ENCODE measurements around the gene ATE1. TPM values are rescaled to one million over a fixed set of nuclear protein-coding genes. Genes with fewer than 3 reads are reported as not detected.
"Not testable (repeated sequence)": the region's sequence is repeated elsewhere in the genome, so short reads cannot be mapped to it uniquely, and the experiment has no call there.

ATE1 gene
- total and polyA plus RNA-seq, 5 donors = 15.1 to 55.8 (median 48.3) TPM

GRCh38 chr10:121710971-121711370, 216.9 kb downstream of the ATE1 start:
- H3K27ac ChIP-seq (ENCODE audit: low read length) = no peak overlapping the region
- no peaks in the 10 kb centered on the region for H3K27me3 ChIP-seq (ENCODE audit: control insufficient read depth, insufficient read depth)
- intact Hi-C loops (cut with DNase I) = no loop called here

GRCh38 chr10:121710207-121710606, 217.6 kb downstream of the ATE1 start:
- ATAC-seq = peak; percentile 83 to 87
- Histone ChIP-seq H3K27me3 (ENCODE audit: control insufficient read depth, insufficient read depth) (no peaks in the 10 kb centered on the region), H3K9me3 (ENCODE audit: control insufficient read depth, low read length) (peaks cover 3% of the 10 kb centered on the region), H3K4me1 (ENCODE audit: control insufficient read depth, insufficient read depth, low read length) (no peaks in the 10 kb centered on the region), H3K4me3 (ENCODE audit: low read length) (no peak overlapping the region), H3K27ac (ENCODE audit: low read length) (peak overlapping the region; percentile 41)
- peak; percentile 63 to 73 (median 66) for DNase-seq
- WGBS = 53% methylated on average over 9 of the region's 9 CpGs
- intact Hi-C loops (cut with DNase I) = no loop called here

More at GRCh38 chr10:121710971-121711370, 216.9 kb downstream of the ATE1 start:
- Histone ChIP-seq H3K4me3 (ENCODE audit: low read length) (no peak overlapping the region), H3K9me3 (ENCODE audit: control insufficient read depth, low read length) (peaks cover 3% of the 10 kb centered on the region), H3K4me1 (ENCODE audit: control insufficient read depth, insufficient read depth, low read length) (no peaks in the 10 kb centered on the region)
- WGBS = 85% methylated on average over 7 of the region's 7 CpGs
- DNase-seq = no peak
- ATAC-seq = no peak

GRCh38 chr10:121709675-121710073, 218.2 kb downstream of the ATE1 start:
- intact Hi-C loops (cut with DNase I) = no loop called here
- H3K27ac ChIP-seq (ENCODE audit: low read length) = no peak overlapping the region
- ATAC-seq = peak; percentile 88 to 90
- H3K27me3 ChIP-seq (ENCODE audit: control insufficient read depth, insufficient read depth) = no peaks in the 10 kb centered on the region
- H3K4me1 ChIP-seq (ENCODE audit: control insufficient read depth, insufficient read depth, low read length) = no peaks in the 10 kb centered on the region
- DNase-seq = no peak
- no peak overlapping the region for H3K4me3 ChIP-seq (ENCODE audit: low read length)
- H3K9me3 ChIP-seq (ENCODE audit: control insufficient read depth, low read length) = peaks cover 3% of the 10 kb centered on the region
- 44% methylated on average over 9 of the region's 9 CpGs for WGBS

- Histone ChIP-seq H3K4me1 (ENCODE audit: control insufficient read depth, insufficient read depth, low read length) (no peaks in the 10 kb centered on the region), H3K27ac (ENCODE audit: low read length) (peak overlapping the region; percentile 85), H3K9me3 (ENCODE audit: control insufficient read depth, low read length) (no peaks in the 10 kb centered on the region), H3K27me3 (ENCODE audit: control insufficient read depth, insufficient read depth) (no peaks in the 10 kb centered on the region), H3K4me3 (ENCODE audit: low read length) (no peak overlapping the region)
- intact Hi-C loops (cut with DNase I) = no loop called here
- WGBS = 65% methylated on average over 15 of the region's 15 CpGs
- ATAC-seq (no peak), DNase-seq (no peak)
Measured at GRCh38 chr10:121708728-121709674, 218.8 kb downstream of the ATE1 start.

GRCh38 chr10:121702351-121703320, 225.2 kb downstream of the ATE1 start:
- no peaks in the 10 kb centered on the region for H3K27me3 ChIP-seq (ENCODE audit: control insufficient read depth, insufficient read depth)
- no peaks in the 10 kb centered on the region for H3K9me3 ChIP-seq (ENCODE audit: control insufficient read depth, low read length)
- 69% methylated on average over 13 of the region's 13 CpGs for WGBS
- no peak overlapping the region for H3K4me3 ChIP-seq (ENCODE audit: low read length)
- intact Hi-C loops (cut with DNase I) = no loop called here
- no peaks in the 10 kb centered on the region for H3K4me1 ChIP-seq (ENCODE audit: control insufficient read depth, insufficient read depth, low read length)
- no peak for ATAC-seq
- no peak for DNase-seq
- no peak overlapping the region for H3K27ac ChIP-seq (ENCODE audit: low read length)

- Histone ChIP-seq H3K27me3 (ENCODE audit: control insufficient read depth, insufficient read depth) (no peaks in the 10 kb centered on the region), H3K9me3 (ENCODE audit: control insufficient read depth, low read length) (no peaks in the 10 kb centered on the region), H3K27ac (ENCODE audit: low read length) (no peak overlapping the region), H3K4me3 (ENCODE audit: low read length) (no peak overlapping the region), H3K4me1 (ENCODE audit: control insufficient read depth, insufficient read depth, low read length) (no peaks in the 10 kb centered on the region)
- ATAC-seq (no peak), DNase-seq (no peak)
- 84% methylated on average over 1 of the region's 1 CpG for WGBS
- intact Hi-C loops (cut with DNase I) = no loop called here
Measured at GRCh38 chr10:121700416-121700815, 227.4 kb downstream of the ATE1 start.

GRCh38 chr10:121699703-121700102, 228.1 kb downstream of the ATE1 start:
- intact Hi-C loops (cut with DNase I); H3K4me3 ChIP-seq (ENCODE audit: low read length); DNase-seq; ATAC-seq; H3K4me1 ChIP-seq (ENCODE audit: control insufficient read depth, insufficient read depth, low read length); H3K9me3 ChIP-seq (ENCODE audit: control insufficient read depth, low read length); H3K27ac ChIP-seq (ENCODE audit: low read length); H3K27me3 ChIP-seq (ENCODE audit: control insufficient read depth, insufficient read depth): not testable (repeated sequence)
- 95% methylated on average over 3 of the region's 3 CpGs for WGBS

GRCh38 chr10:121698902-121699301, 228.9 kb downstream of the ATE1 start:
- intact Hi-C loops (cut with DNase I) = no loop called here
- Histone ChIP-seq H3K27me3 (ENCODE audit: control insufficient read depth, insufficient read depth) (no peaks in the 10 kb centered on the region), H3K9me3 (ENCODE audit: control insufficient read depth, low read length) (no peaks in the 10 kb centered on the region), H3K27ac (ENCODE audit: low read length) (no peak overlapping the region), H3K4me3 (ENCODE audit: low read length) (no peak overlapping the region), H3K4me1 (ENCODE audit: control insufficient read depth, insufficient read depth, low read length) (no peaks in the 10 kb centered on the region)
- DNase-seq (no peak), ATAC-seq (no peak)
- WGBS = 88% methylated on average over 12 of the region's 12 CpGs

- H3K9me3 ChIP-seq (ENCODE audit: control insufficient read depth, low read length) = no peaks in the 10 kb centered on the region
- no peak for ATAC-seq
- no peak overlapping the region for H3K27ac ChIP-seq (ENCODE audit: low read length)
- H3K4me3 ChIP-seq (ENCODE audit: low read length) = no peak overlapping the region
- no peak for DNase-seq
- WGBS = 72% methylated on average over 7 of the region's 7 CpGs
- no peaks in the 10 kb centered on the region for H3K27me3 ChIP-seq (ENCODE audit: control insufficient read depth, insufficient read depth)
- intact Hi-C loops (cut with DNase I) = no loop called here
- H3K4me1 ChIP-seq (ENCODE audit: control insufficient read depth, insufficient read depth, low read length) = no peaks in the 10 kb centered on the region
Measured at GRCh38 chr10:121698336-121698735, 229.5 kb downstream of the ATE1 start.

GRCh38 chr10:121696854-121697253, 231.0 kb downstream of the ATE1 start:
- WGBS = 85% methylated on average over 3 of the region's 3 CpGs
- Histone ChIP-seq H3K9me3 (ENCODE audit: control insufficient read depth, low read length) (no peaks in the 10 kb centered on the region), H3K4me1 (ENCODE audit: control insufficient read depth, insufficient read depth, low read length) (no peaks in the 10 kb centered on the region), H3K27me3 (ENCODE audit: control insufficient read depth, insufficient read depth) (no peaks in the 10 kb centered on the region), H3K4me3 (ENCODE audit: low read length) (no peak overlapping the region), H3K27ac (ENCODE audit: low read length) (no peak overlapping the region)
- no peak for ATAC-seq
- DNase-seq = peak in 1 of 3 donors; percentile 51
- intact Hi-C loops (cut with DNase I) = no loop called here

Measured in right cardiac atrium (tissue), 5 donors.